ENCODE data around the gene TNS2. TPM values are rescaled to one million over a fixed set of nuclear protein-coding genes. Genes with fewer than 3 reads are reported as not detected.

TNS2 gene
- total and polyA plus RNA-seq, 2 of the 13 experiments (the other 11 are each of a cell fraction or from before 2014, with no cell fraction given) = 8.9 to 20.4 TPM

GRCh38 chr12:53061404-53062010, 11.6 kb downstream of the TNS2 start (continued):
- 0 out of 2 replicates have a peak, but pooled peaks have one; percentile 33 for TF ChIP-seq E2F1 (CRISPR knock-in tag; IDR thresholded peaks at IDR 0.05)
- TF ChIP-seq ZNF207 (IDR thresholded peaks at IDR 0.05; ENCODE audit: borderline replicate concordance) = no peak
- TF ChIP-seq BCL6 (CRISPR knock-in tag; IDR thresholded peaks at IDR 0.05) = peak; percentile 47
- TF ChIP-seq SNRNP70 (IDR thresholded peaks at IDR 0.05; ENCODE audit: low read depth, low read length) = no peak
- TF ChIP-seq ZBTB34 (CRISPR knock-in tag; IDR thresholded peaks at IDR 0.05) = peak; percentile 96
- peak; percentile 69; the same call in 1 of the 2 replicates for TF ChIP-seq ZNF503 (CRISPR knock-in tag; IDR thresholded peaks at IDR 0.05)
- TF ChIP-seq TOE1 (CRISPR knock-in tag; IDR thresholded peaks at IDR 0.05) = no peak
- 0 out of 2 replicates have a peak, but pooled peaks have one; percentile 27 for TF ChIP-seq ZNF431 (CRISPR knock-in tag; IDR thresholded peaks at IDR 0.05; ENCODE audit: borderline replicate concordance, low read depth)
- TF ChIP-seq HOMEZ (CRISPR knock-in tag; IDR thresholded peaks at IDR 0.05; ENCODE audit: low read depth) = peak; percentile 47; the same call in 1 of the 2 replicates
- peak; percentile 75; the same call in 1 of the 3 replicates for TF ChIP-seq MXI1 (IDR thresholded peaks at IDR 0.05; ENCODE audit: borderline replicate concordance, low read depth, low read length)
- peak; percentile 75; the same call in 1 of the 2 replicates for TF ChIP-seq ARID4A (CRISPR knock-in tag; IDR thresholded peaks at IDR 0.05; ENCODE audit: borderline replicate concordance)
- TF ChIP-seq FOXP1 (IDR thresholded peaks at IDR 0.05) = peak; percentile 98
- peak; percentile 99 for TF ChIP-seq FOXP1 (CRISPR knock-in tag; IDR thresholded peaks at IDR 0.05)
- no peak for TF ChIP-seq GTF2F1 (IDR thresholded peaks at IDR 0.05; ENCODE audit: low read length)
- TF ChIP-seq SP5 (CRISPR knock-in tag; IDR thresholded peaks at IDR 0.05; ENCODE audit: borderline replicate concordance, low read depth) = peak; percentile 69
- peak; percentile 84 for TF ChIP-seq TARDBP (CRISPR knock-in tag; IDR thresholded peaks at IDR 0.05)
- TF ChIP-seq KAT8 (CRISPR knock-in tag; IDR thresholded peaks at IDR 0.05) = peak; percentile 47; the same call in 1 of the 2 replicates
- TF ChIP-seq HDAC2 (CRISPR knock-in tag; IDR thresholded peaks at IDR 0.05) = peak; percentile 76
- no peak for TF ChIP-seq ZSCAN31 (CRISPR knock-in tag; IDR thresholded peaks at IDR 0.05; ENCODE audit: low read depth)
- TF ChIP-seq FOXA1 (IDR thresholded peaks at IDR 0.05) = peak; percentile 81
- TF ChIP-seq FOXA1 (CRISPR knock-in tag; IDR thresholded peaks at IDR 0.05) = peak; percentile 96

Measured in HepG2 (cell line).